Endothelial cell of umbilical vein (primary cell): ENCODE results near the gene MESD. TPM values are rescaled to one million over a fixed set of nuclear protein-coding genes. Genes with fewer than 3 reads are reported as not detected.
"Not testable (repeated sequence)": the region's sequence is repeated elsewhere in the genome, so short reads cannot be mapped to it uniquely, and the experiment has no call there.

Source experiments
- BruUV-seq: library from RNA; stranded (reverse); fragments of 400-500 nt; replicated peaks from 2 replicates; lab custom pipeline; 2021; lab: Mats Ljungman, UMichigan
- CTCF ChIA-PET: fragments of 300-600, 350-600 bp; sonication (Branson Sonifier 250); formaldehyde crosslinking; loops from one replicate; lab custom pipeline; 2021; ENCODE audit warnings: antibody characterized with exemption, inconsistent platforms; lab: Charles Lee
- POLR2A ChIA-PET: fragments of 300-600, 350-600 bp; sonication (Branson Sonifier 250); formaldehyde crosslinking; loops from one replicate; lab custom pipeline; 2021; ENCODE audit warnings: antibody characterized with exemption, inconsistent platforms; lab: Charles Lee
- DNase-seq: peaks from one replicate; pipeline ENCODE4 v3.0.0-alpha.2; 2011; ENCODE audit warnings: low read depth, low spot score
- FAIRE-seq: peaks from 2 replicates; lab custom pipeline; 2011; peaks lifted over from hg19 to GRCh38; lab: Jason Lieb, UNC
- H2AFZ ChIP-seq: 2 replicates; pipeline ENCODE4 v1.6.0; 2012; ENCODE audit warnings: low read depth, low read length, control low read depth, inconsistent platforms
- H3K27ac ChIP-seq: 2 replicates; pipeline ENCODE4 v1.5.1; 2011; ENCODE audit warnings: low read depth, mild to moderate bottlenecking, control low read depth, low read length, moderate library complexity; ENCODE audit not compliant: insufficient read depth
- H3K27me3 ChIP-seq, 2 experiments: 2 replicates each; pipeline versions ENCODE4 v1.6.0 to v1.6.1; 2011; ENCODE audit warnings: low read length in 2 of 2, mixed read lengths in 1 of 2; ENCODE audit not compliant: control insufficient read depth in 2 of 2, insufficient read depth in 2 of 2
- H3K36me3 ChIP-seq, 2 experiments: 2 replicates in 1 of 2; 3 replicates in 1 of 2; pipeline ENCODE4 v1.5.1; 2011; ENCODE audit warnings: low read length in 2 of 2, mild to moderate bottlenecking in 1 of 2, moderate library complexity in 1 of 2; ENCODE audit not compliant: control insufficient read depth in 2 of 2, insufficient read depth in 2 of 2; ENCODE audit errors: extremely low read depth in 1 of 2
- H3K4me1 ChIP-seq: 3 replicates; pipeline ENCODE4 v1.5.1; 2011; ENCODE audit warnings: mild to moderate bottlenecking, low read length; ENCODE audit not compliant: control insufficient read depth, insufficient read depth; ENCODE audit errors: extremely low read depth
- H3K4me2 ChIP-seq: 2 replicates; pipeline ENCODE4 v1.6.1; 2011; ENCODE audit warnings: low read length, control low read depth, mixed read lengths; ENCODE audit not compliant: insufficient read depth
- H3K4me3 ChIP-seq, 3 experiments: fragments of 200-600 bp in 1 of 3; sonication (generic), shearing (Covaris generic) in 1 of 3; replicated peaks in 1 of 3; 2 replicates each; pipeline ENCODE4 v1.5.1; 2011 to 2016; ENCODE audit warnings: control low read depth in 3 of 3, low read length in 3 of 3, mild to moderate bottlenecking in 2 of 3, inconsistent platforms in 1 of 3, low read depth in 1 of 3, moderate library complexity in 1 of 3; ENCODE audit not compliant: insufficient read depth in 1 of 3
- H3K79me2 ChIP-seq: 2 replicates; pipeline ENCODE4 v1.6.0; 2012; ENCODE audit warnings: low read length, inconsistent platforms; ENCODE audit not compliant: control insufficient read depth, insufficient read depth
- H3K9ac ChIP-seq: replicated peaks from 2 replicates; pipeline ENCODE3; 2011; ENCODE audit warnings: low read length, control low read depth; ENCODE audit not compliant: insufficient read depth; ENCODE audit errors: extremely low read depth
- H3K9me1 ChIP-seq: replicated peaks from 3 replicates; pipeline ENCODE4 v1.6.0; 2011; ENCODE audit warnings: mild to moderate bottlenecking, low read length; ENCODE audit not compliant: control insufficient read depth, insufficient read depth; ENCODE audit errors: extremely low read depth
- H3K9me3 ChIP-seq: replicated peaks from 2 replicates; pipeline ENCODE4 v1.5.1; 2012; ENCODE audit warnings: low read length, inconsistent platforms; ENCODE audit not compliant: control insufficient read depth, insufficient read depth
- H4K20me1 ChIP-seq: replicated peaks from 2 replicates; pipeline ENCODE3; 2011; ENCODE audit warnings: mild to moderate bottlenecking, low read length; ENCODE audit not compliant: control insufficient read depth, insufficient read depth; ENCODE audit errors: extremely low read depth
- EZH2 ChIP-seq: IDR thresholded peaks from 2 replicates; pipeline ENCODE4 v1.6.1; 2012; ENCODE audit warnings: borderline replicate concordance, low read depth, mild to moderate bottlenecking, moderate library complexity, low read length, inconsistent platforms; ENCODE audit not compliant: severe bottlenecking
- FOS ChIP-seq: IDR thresholded peaks from 2 replicates; pipeline ENCODE4 v1.6.1; 2011; ENCODE audit warnings: mild to moderate bottlenecking, low read length, moderate library complexity, borderline replicate concordance; ENCODE audit not compliant: insufficient read depth
- GATA2 ChIP-seq: IDR thresholded peaks from 2 replicates; pipeline ENCODE4 v1.7.0; 2011; ENCODE audit warnings: low read depth, mild to moderate bottlenecking, moderate library complexity, mixed read lengths, low read length; ENCODE audit not compliant: insufficient read length, insufficient read depth
- JUN ChIP-seq: IDR thresholded peaks from 2 replicates; pipeline ENCODE4 v1.6.1; 2011; ENCODE audit warnings: borderline replicate concordance, low read depth; ENCODE audit not compliant: insufficient read length, insufficient read depth
- MYC ChIP-seq: IDR thresholded peaks from one replicate; pipeline ENCODE4 v1.6.1; 2011; ENCODE audit warnings: mild to moderate bottlenecking, low read depth, low read length
- POLR2A ChIP-seq: IDR thresholded peaks from 2 replicates; pipeline ENCODE4 v1.6.1; 2012; ENCODE audit warnings: low read depth, mild to moderate bottlenecking, control low read depth, low read length
- POLR2AphosphoS5 ChIP-seq: IDR thresholded peaks from 2 replicates; pipeline ENCODE4 v1.6.1; 2012; ENCODE audit warnings: low read depth, mild to moderate bottlenecking, control low read depth, low read length, moderate library complexity; ENCODE audit not compliant: insufficient read depth
- dilution Hi-C: fragments of 300-500 bp; cut with MboI; formaldehyde crosslinking; loops from one replicate; pipeline ENCODE4 v1.15.0; 2019; ENCODE audit warnings: low sequenced_read_pairs; ENCODE audit not compliant: extremely low pct_ligation_motif_present
- intact Hi-C: fragments of 100-400 bp; cut with micrococcal nuclease; formaldehyde crosslinking; loops from one replicate; pipeline ENCODE4 v1.10.0; 2022
- polyA plus RNA-seq, 4 experiments: library from polyadenylated mRNA; depleted of rRNA in 3 of 4; stranded (reverse) in 3 of 4; unstranded in 1 of 4; fragments of >200 nt; gene quantifications; 2 replicates each; pipeline versions ENCODE4 v1.2.1 to v1.2.3, GENCODE V29; 2011 to 2012; ENCODE audit warnings: missing spikeins in 1 of 4
- total RNA-seq: library from RNA; stranded (reverse); gene quantifications from 2 replicates; pipeline ENCODE4 v1.2.3, GENCODE V29; 2021
- TF ChIP-seq, protein P1 (sequence below): IDR thresholded peaks from 2 replicates; pipeline ENCODE4 v1.6.1; 2011; ENCODE audit not compliant: insufficient read depth, insufficient read length
- TF ChIP-seq, protein P2 (sequence below), 2 donors: IDR thresholded peaks; 1 replicate in 1 of 2; 2 replicates in 1 of 2; pipeline ENCODE4 v1.5.1; 2011; ENCODE audit warnings: low read length in 2 of 2, mild to moderate bottlenecking in 2 of 2, moderate library complexity in 2 of 2, control low read depth in 1 of 2, inconsistent platforms in 1 of 2, low read depth in 1 of 2; ENCODE audit not compliant: insufficient read depth in 1 of 2; ENCODE audit errors: extremely low read depth in 1 of 2

Gene MESD
- total and polyA plus RNA-seq, 2 donors (not counting 3 experiments of a cell fraction or from before 2014, with no cell fraction given), result 12.8 to 30.5 TPM

DNA sequence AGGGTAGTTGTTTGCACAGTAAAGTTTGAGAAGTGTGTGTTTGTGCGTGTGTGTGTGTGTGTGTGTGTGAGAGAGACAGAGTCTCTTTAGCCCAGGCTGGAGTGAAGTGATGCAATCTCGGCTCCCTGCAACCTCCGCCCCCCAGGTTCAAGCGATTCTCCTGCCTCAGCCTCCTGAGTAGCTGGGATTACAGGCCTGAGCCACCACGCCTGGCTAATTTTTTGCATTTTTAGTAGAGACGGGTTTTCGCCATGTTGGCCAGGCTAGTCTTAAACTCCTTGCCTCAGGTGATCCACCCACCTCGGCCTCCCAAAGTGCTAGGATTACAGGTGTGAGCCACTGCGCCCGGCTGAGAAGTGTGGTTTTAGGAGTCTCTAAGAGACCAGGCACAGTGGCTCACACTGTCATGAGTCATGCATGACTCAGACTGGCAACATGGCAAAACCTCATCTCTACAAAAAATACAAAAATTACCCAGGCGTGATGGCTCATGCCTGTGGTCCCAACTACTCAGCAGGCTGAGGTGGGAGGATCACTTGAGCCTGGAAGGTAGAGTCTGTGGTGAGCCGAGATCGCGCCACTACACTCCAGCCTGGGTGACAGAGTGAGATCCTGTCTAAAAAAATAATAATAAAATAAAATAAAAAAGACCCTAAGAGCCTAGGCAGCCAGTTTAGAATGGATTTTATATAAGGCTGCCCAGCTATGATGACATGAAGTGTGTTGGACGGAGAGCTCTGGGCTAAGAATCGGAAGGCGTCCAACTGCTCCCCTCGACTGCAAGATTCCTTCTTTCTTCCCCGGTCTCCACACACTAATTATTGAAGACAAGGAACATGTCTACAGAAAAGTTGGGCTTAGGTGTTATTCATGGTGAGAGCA is 33.8 kb downstream of the MESD start:
- DNase-seq, result peak; percentile 46
- H2AFZ ChIP-seq, H3K4me2 ChIP-seq, H3K27ac ChIP-seq, H3K9me3 ChIP-seq, H3K9ac ChIP-seq, H3K4me3 ChIP-seq, H4K20me1 ChIP-seq, BruUV-seq, H3K4me1 ChIP-seq, H3K79me2 ChIP-seq, POLR2A ChIA-PET, dilution Hi-C loops, H3K27me3 ChIP-seq, H3K36me3 ChIP-seq, intact Hi-C loops, H3K9me1 ChIP-seq: not testable (repeated sequence)
- CTCF ChIA-PET, result interaction anchor here (1.0 to 1.9 kb wide), 3 partner anchors 14 to 310 kb away, joined by 3 to 7 read pairs (median 3); no protein-coding TSS in a partner anchor
- FAIRE-seq, result peak; percentile 70
- peak; percentile 69 for TF ChIP-seq JUN
- peak; percentile 82 for TF ChIP-seq FOS

DNA sequence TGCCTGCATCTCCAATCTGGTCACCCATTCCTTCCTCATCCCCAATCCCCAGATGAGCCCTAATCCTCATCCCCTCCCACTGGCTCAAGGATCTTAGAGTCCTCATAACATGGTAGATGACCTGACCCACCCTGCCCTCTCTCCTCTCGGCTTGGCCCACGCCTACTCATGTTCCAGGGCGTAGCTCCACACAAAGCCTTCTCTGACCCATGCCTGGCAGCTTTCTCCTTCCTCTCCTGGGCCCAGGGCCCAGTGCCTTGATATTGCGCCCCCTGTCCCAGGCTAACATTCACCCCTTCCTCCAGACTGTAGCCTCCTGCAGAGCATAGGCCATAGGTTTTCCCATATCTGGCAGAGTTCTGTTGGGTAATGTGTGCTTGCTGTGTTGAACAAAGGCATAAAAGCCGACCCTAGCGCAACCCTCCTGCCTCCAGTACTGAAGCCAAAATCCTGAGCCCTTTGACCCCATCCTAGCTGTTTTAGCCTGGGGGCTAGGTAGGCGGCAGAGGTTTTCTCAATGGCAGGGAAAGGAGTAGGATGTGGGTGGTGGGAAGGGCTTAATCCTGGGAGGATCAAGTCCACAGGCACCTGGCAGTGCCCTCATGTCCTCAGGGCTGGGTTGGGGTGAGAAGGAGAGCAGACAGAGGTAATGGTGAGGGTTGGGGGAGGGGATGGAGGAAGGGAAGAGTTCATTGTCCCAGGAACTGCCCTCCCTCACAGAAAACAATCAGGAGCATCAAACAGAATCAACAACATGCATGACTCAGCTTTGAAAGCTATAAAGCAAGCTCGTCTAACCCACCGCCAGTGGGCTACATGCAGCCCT is 35.5 kb downstream of the MESD start:
- no peak for FAIRE-seq
- intact Hi-C loops, result no loop called here

More for the DNA sequence above, 35.5 kb downstream of the MESD start:
- Histone ChIP-seq H3K36me3 (peaks cover 0 to 10% of the 10 kb centered on the region in 2 experiments), H3K4me3 (no peak overlapping the region), H3K9ac (no peak overlapping the region), H2AFZ (no peak overlapping the region), H3K4me2 (no peak overlapping the region), H3K4me1 (no peaks in the 10 kb centered on the region), H3K9me1 (no peaks in the 10 kb centered on the region), H4K20me1 (no peaks in the 10 kb centered on the region), H3K9me3 (no peaks in the 10 kb centered on the region), H3K79me2 (no peaks in the 10 kb centered on the region), H3K27ac (no peak overlapping the region), H3K27me3 (no peaks in the 10 kb centered on the region)
- TF ChIP-seq FOS, result no peak
- TF ChIP-seq GATA2, result no peak
- TF ChIP-seq POLR2A, result no peak
- no peak for TF ChIP-seq MYC
- TF ChIP-seq, protein P1, sequence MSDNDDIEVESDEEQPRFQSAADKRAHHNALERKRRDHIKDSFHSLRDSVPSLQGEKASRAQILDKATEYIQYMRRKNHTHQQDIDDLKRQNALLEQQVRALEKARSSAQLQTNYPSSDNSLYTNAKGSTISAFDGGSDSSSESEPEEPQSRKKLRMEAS, result no peak
- TF ChIP-seq EZH2, result no peak
- TF ChIP-seq, protein P2, sequence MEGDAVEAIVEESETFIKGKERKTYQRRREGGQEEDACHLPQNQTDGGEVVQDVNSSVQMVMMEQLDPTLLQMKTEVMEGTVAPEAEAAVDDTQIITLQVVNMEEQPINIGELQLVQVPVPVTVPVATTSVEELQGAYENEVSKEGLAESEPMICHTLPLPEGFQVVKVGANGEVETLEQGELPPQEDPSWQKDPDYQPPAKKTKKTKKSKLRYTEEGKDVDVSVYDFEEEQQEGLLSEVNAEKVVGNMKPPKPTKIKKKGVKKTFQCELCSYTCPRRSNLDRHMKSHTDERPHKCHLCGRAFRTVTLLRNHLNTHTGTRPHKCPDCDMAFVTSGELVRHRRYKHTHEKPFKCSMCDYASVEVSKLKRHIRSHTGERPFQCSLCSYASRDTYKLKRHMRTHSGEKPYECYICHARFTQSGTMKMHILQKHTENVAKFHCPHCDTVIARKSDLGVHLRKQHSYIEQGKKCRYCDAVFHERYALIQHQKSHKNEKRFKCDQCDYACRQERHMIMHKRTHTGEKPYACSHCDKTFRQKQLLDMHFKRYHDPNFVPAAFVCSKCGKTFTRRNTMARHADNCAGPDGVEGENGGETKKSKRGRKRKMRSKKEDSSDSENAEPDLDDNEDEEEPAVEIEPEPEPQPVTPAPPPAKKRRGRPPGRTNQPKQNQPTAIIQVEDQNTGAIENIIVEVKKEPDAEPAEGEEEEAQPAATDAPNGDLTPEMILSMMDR (IDR thresholded peaks at IDR 0.05; ENCODE audit: extremely low read depth in 1 of 2, insufficient read depth in 1 of 2, low read depth in 1 of 2, low read length in 2 of 2), result no peak
- TF ChIP-seq JUN, result no peak
- no peak for TF ChIP-seq POLR2AphosphoS5
- no TSS peak for BruUV-seq
- ChIA-PET POLR2A (no interaction called here), CTCF (interaction anchor here (0.9 to 1.3 kb wide), 2 partner anchors 16 to 334 kb away, joined by 3 read pairs; no protein-coding TSS in a partner anchor)
- DNase-seq, result no peak
- dilution Hi-C loops, result no loop called here
